Loucy (cell line): ENCODE data around the gene HOXC5.

Experiments used
- CTCF ChIP-seq: fragments of 200-600 bp; sonication (generic); conservative IDR thresholded peaks from 2 replicates; pipeline ENCODE4 v1.5.1; 2014; ENCODE audit warnings: mild to moderate bottlenecking, antibody characterized with exemption, low read length
- EZH2phosphoT487 ChIP-seq: fragments of 200-600 bp; IDR thresholded peaks from 2 replicates; pipeline ENCODE4 v1.6.1; 2018; ENCODE audit warnings: antibody characterized with exemption, mild to moderate bottlenecking, moderate library complexity, borderline replicate concordance

GRCh38 chr12:54046809-54047159 is 13.9 kb downstream of the HOXC5 start:
- TF ChIP-seq EZH2phosphoT487 (no peak), CTCF (no peak)
